ENCODE measurements around the gene C10orf88.

C10orf88 gene

DNA sequence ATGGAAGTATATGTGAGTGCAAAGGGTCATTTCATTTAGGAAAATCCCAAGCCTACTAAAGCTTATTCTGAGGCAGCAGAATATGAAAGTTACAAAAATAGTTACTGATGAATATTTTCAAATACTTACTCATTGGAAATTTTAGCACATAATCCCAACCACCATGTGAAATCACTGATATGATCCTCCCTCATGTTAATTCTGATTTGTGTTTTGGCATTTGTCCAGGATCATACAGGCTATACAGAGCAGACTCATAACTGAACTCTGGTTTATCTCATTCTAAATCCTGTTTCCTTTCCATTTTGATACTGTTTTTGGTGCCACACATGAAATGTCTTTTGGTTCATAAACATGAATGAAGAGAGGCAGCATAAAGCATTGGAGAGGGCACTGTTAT, 71.3 kb downstream of the C10orf88 start:
- TF ChIP-seq POLR2AphosphoS5 (IDR thresholded peaks at IDR 0.05; ENCODE audit: low read depth, low read length), result no peak
- TF ChIP-seq TAF1 (IDR thresholded peaks at IDR 0.05; ENCODE audit: borderline replicate concordance, insufficient read depth, low read length), result no peak
- TF ChIP-seq REST (IDR thresholded peaks at IDR 0.05; ENCODE audit: insufficient read depth in 1 of 2, low read depth in 2 of 2, low read length in 2 of 2), result no peak
- no peak for TF ChIP-seq SIN3A (IDR thresholded peaks at IDR 0.05; ENCODE audit: borderline replicate concordance, insufficient read depth, low read length)
- no peak for TF ChIP-seq FOXP2 (optimal IDR thresholded peaks at IDR 0.05; ENCODE audit: borderline replicate concordance, extremely low read depth, extremely low read length, insufficient read depth)

Data from PFSK-1 (cell line).